Measurements from ENCODE around the gene TYK2. TPM values are rescaled to one million over a fixed set of nuclear protein-coding genes. Genes with fewer than 3 reads are reported as not detected.

The TYK2 gene
- total and polyA plus RNA-seq, 2 of the 13 experiments (the other 11 are each of a cell fraction or from before 2014, with no cell fraction given): 38.8 to 60.1 TPM

GRCh38 chr19:10380313-10381102, at the start of gene TYK2 (continued):
- TF ChIP-seq KIAA2018 (CRISPR knock-in tag; IDR thresholded peaks at IDR 0.05; ENCODE audit: borderline replicate concordance) (no peak), BHLHE40 (IDR thresholded peaks at IDR 0.05; ENCODE audit: low read length) (no peak), XBP1 (CRISPR knock-in tag; IDR thresholded peaks at IDR 0.05) (no peak; the same call in 1 of the 2 replicates), JUND (CRISPR knock-in tag; IDR thresholded peaks at IDR 0.05) (no peak; the same call in 1 of the 2 replicates), ZNF17 (CRISPR knock-in tag; IDR thresholded peaks at IDR 0.05) (no peak), ZNF530 (CRISPR knock-in tag; IDR thresholded peaks at IDR 0.05; ENCODE audit: low read depth) (no peak), RBAK (CRISPR knock-in tag; IDR thresholded peaks at IDR 0.05) (no peak), ZNF598 (CRISPR knock-in tag; IDR thresholded peaks at IDR 0.05; ENCODE audit: borderline replicate concordance) (peak; percentile 21; the same call in 1 of the 2 replicates), MIER2 (CRISPR knock-in tag; IDR thresholded peaks at IDR 0.05) (no peak), ZFP37 (CRISPR knock-in tag; IDR thresholded peaks at IDR 0.05; ENCODE audit: borderline replicate concordance) (no peak), PRPF4 (IDR thresholded peaks at IDR 0.05; ENCODE audit: low read depth, low read length, poor library complexity, severe bottlenecking) (no peak), ZNF18 (CRISPR knock-in tag; IDR thresholded peaks at IDR 0.05; ENCODE audit: insufficient replicate concordance) (no peak), ZNF10 (CRISPR knock-in tag; IDR thresholded peaks at IDR 0.05; ENCODE audit: borderline replicate concordance, low read depth) (no peak)
- TF ChIP-seq, protein P1, sequence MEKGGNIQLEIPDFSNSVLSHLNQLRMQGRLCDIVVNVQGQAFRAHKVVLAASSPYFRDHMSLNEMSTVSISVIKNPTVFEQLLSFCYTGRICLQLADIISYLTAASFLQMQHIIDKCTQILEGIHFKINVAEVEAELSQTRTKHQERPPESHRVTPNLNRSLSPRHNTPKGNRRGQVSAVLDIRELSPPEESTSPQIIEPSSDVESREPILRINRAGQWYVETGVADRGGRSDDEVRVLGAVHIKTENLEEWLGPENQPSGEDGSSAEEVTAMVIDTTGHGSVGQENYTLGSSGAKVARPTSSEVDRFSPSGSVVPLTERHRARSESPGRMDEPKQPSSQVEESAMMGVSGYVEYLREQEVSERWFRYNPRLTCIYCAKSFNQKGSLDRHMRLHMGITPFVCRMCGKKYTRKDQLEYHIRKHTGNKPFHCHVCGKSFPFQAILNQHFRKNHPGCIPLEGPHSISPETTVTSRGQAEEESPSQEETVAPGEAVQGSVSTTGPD (CRISPR knock-in tag; IDR thresholded peaks at IDR 0.05): no peak; the same call in 1 of the 2 replicates
- TF ChIP-seq, protein P2, sequence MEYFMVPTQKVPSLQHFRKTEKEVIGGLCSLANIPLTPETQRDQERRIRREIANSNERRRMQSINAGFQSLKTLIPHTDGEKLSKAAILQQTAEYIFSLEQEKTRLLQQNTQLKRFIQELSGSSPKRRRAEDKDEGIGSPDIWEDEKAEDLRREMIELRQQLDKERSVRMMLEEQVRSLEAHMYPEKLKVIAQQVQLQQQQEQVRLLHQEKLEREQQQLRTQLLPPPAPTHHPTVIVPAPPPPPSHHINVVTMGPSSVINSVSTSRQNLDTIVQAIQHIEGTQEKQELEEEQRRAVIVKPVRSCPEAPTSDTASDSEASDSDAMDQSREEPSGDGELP (IDR thresholded peaks at IDR 0.05; ENCODE audit: borderline replicate concordance, low read depth): no peak
